GM12872 (cell line): ENCODE results near the gene CEP85L.

Source experiments
- CTCF ChIP-seq: IDR thresholded peaks from 3 replicates; pipeline ENCODE4 v1.5.1; 2011; ENCODE audit warnings: low read depth, mild to moderate bottlenecking, low read length, moderate library complexity; ENCODE audit not compliant: insufficient read depth

The CEP85L gene

GRCh38 chr6:118632359-118632758 lies 19.0 kb downstream of the CEP85L start:
- TF ChIP-seq CTCF, result no peak

- no peak for TF ChIP-seq CTCF
Measured at GRCh38 chr6:118630923-118631322, 20.5 kb downstream of the CEP85L start.

- no peak for TF ChIP-seq CTCF
Measured at GRCh38 chr6:118630067-118630466, 21.3 kb downstream of the CEP85L start.

GRCh38 chr6:118627724-118628123 lies 23.7 kb downstream of the CEP85L start:
- TF ChIP-seq CTCF, result no peak

- TF ChIP-seq CTCF, result no peak
Measured at GRCh38 chr6:118625833-118626232, 25.6 kb downstream of the CEP85L start.

- no peak for TF ChIP-seq CTCF
Measured at GRCh38 chr6:118621799-118622470, 29.5 kb downstream of the CEP85L start.

- TF ChIP-seq CTCF, result no peak
Measured at GRCh38 chr6:118620202-118620601, 31.2 kb downstream of the CEP85L start.
